ENCODE data around the gene BAG3. TPM values are rescaled to one million over a fixed set of nuclear protein-coding genes. Genes with fewer than 3 reads are reported as not detected.

Gene BAG3
- total RNA-seq, 1 experiment from 2014 or later: 57.0 TPM

GRCh38 chr10:119653209-119653608 lies 2.0 kb downstream of the BAG3 start:
- H2AFZ ChIP-seq (ENCODE audit: low read depth, low read length, poor library complexity, severe bottlenecking): no peak overlapping the region
- peak overlapping the region; percentile 93; the same call in 1 of the 2 replicates for H3K9ac ChIP-seq (ENCODE audit: low read length)
- peaks cover 10 to 24% of the 10 kb centered on the region in 2 experiments; a peak in 3 of 4 replicates for H3K36me3 ChIP-seq (ENCODE audit: control insufficient read depth in 1 of 2, insufficient read depth in 2 of 2, low read length in 2 of 2)
- H3K4me2 ChIP-seq (ENCODE audit: low read length): peak overlapping the region; percentile 87
- peak overlapping the region; percentile 83 to 90; a peak in 3 of 4 replicates for H3K4me3 ChIP-seq (replicated peaks in 1 of 2; ENCODE audit: low read depth in 1 of 2, low read length in 2 of 2)
- TF ChIP-seq YY1 (IDR thresholded peaks at IDR 0.05; ENCODE audit: extremely low read depth, insufficient replicate concordance, low read depth, low read length) (no peak), MAX (IDR thresholded peaks at IDR 0.05) (no peak), POLR2AphosphoS5 (IDR thresholded peaks at IDR 0.05; ENCODE audit: low read depth, low read length) (no peak), SIN3A (IDR thresholded peaks at IDR 0.05; ENCODE audit: low read depth) (no peak), EGR1 (IDR thresholded peaks at IDR 0.05; ENCODE audit: low read depth) (no peak), POLR2A (IDR thresholded peaks at IDR 0.05; ENCODE audit: borderline replicate concordance, extremely low read depth, insufficient read depth, insufficient read length) (no peak), ZBTB33 (IDR thresholded peaks at IDR 0.05; ENCODE audit: extremely low read depth, insufficient replicate concordance, low read length) (no peak), JUND (IDR thresholded peaks at IDR 0.05) (no peak), EZH2 (IDR thresholded peaks at IDR 0.05) (no peak)
- ATAC-seq (no peak), DNase-seq (ENCODE audit: low read depth, low spot score) (no peak)
- peaks cover 30 to 64% of the 10 kb centered on the region in 2 experiments for H3K4me1 ChIP-seq (ENCODE audit: control insufficient read depth in 1 of 2, insufficient read depth in 2 of 2, low read length in 2 of 2)
- no peaks in the 10 kb centered on the region for H3K9me2 ChIP-seq (ENCODE audit: insufficient read depth)
- no peaks in the 10 kb centered on the region for H3K27me3 ChIP-seq (ENCODE audit: insufficient read depth, low read length)
- POLR2A ChIA-PET: interaction anchor here (0.8 kb wide), 2 partner anchors 14 to 45 kb away, joined by 3 read pairs; no protein-coding TSS in a partner anchor
- RAD21 ChIA-PET (ENCODE audit: low non-redundant PET in 1 of 2, low total read pairs in 2 of 2, uncharacterized antibody in 2 of 2, unreplicated experiment in 2 of 2): no interaction called here
- intact Hi-C loops (cut with micrococcal nuclease): no loop called here
- H4K20me1 ChIP-seq (ENCODE audit: insufficient read depth): peaks cover 3% of the 10 kb centered on the region; the same call in 1 of the 2 replicates
- CTCF ChIA-PET: no interaction called here
- no peak overlapping the region for H3K27ac ChIP-seq (ENCODE audit: low read depth, low read length)
- peaks cover 69% of the 10 kb centered on the region for H3K79me2 ChIP-seq (ENCODE audit: insufficient read depth, low read length)
- no TSS peak for BruUV-seq (replicated peaks)
- no peaks in the 10 kb centered on the region for H3K9me3 ChIP-seq (ENCODE audit: control insufficient read depth in 1 of 2, insufficient read depth in 1 of 2, low read depth in 1 of 2, low read length in 2 of 2)
